Esophagus squamous epithelium (tissue), 4 donors: ENCODE results near the gene CCNF.

Experiments used
- CTCF ChIP-seq, 6 experiments: fragments of 450-650 bp in 4 of 6; fragments of 200-600 bp in 2 of 6; sonication (generic) in 2 of 6; IDR thresholded peaks; one replicate each; pipeline ENCODE4 v1.5.1; 2016 to 2019; ENCODE audit warnings: antibody characterized with exemption in 6 of 6, mild to moderate bottlenecking in 4 of 6, moderate library complexity in 4 of 6
- POLR2A ChIP-seq, 4 donors: fragments of 450-650 bp; IDR thresholded peaks; one replicate each; pipeline ENCODE4 v1.6.1; 2017; ENCODE audit warnings: antibody characterized with exemption in 4 of 4, mild to moderate bottlenecking in 4 of 4, moderate library complexity in 3 of 4

DNA sequence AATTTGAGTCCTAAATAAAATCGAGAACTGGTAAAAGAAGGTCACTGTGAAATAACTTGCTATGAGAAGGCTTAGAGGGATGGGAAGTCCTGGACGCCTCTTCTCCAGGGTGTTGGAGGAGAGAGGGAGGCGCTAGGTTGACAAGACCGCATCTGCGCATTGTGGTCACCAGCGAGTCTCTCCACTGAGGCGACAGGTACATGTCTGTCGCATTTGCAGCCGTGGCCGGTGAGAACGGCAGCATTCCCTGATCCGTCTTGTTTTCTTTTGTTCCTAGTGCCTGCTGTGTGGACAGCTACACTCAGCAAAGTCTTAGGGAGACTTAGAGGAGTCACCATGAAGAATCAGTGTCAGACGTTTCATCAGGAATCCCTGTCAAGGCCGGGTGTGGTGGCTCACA is 76.4 kb downstream of the CCNF start:
- no peak for TF ChIP-seq CTCF (IDR thresholded peaks at IDR 0.05)
- no peak for TF ChIP-seq POLR2A (IDR thresholded peaks at IDR 0.05)
